ENCODE results near the gene HS6ST2. TPM values are rescaled to one million over a fixed set of nuclear protein-coding genes. Genes with fewer than 3 reads are reported as not detected.

HS6ST2 gene
- total RNA-seq, 1 donor from 2014 or later, result 0.24 TPM

- intact Hi-C loops (cut with DNase I), result no loop called here
- no peak for DNase-seq (ENCODE audit: low spot score)
These were observed 355.7 kb downstream of the HS6ST2 start for GRCh38 chrX:132602701-132603100.

- no peak for DNase-seq (ENCODE audit: low spot score)
- intact Hi-C loops (cut with DNase I), result no loop called here
These were observed 363.4 kb downstream of the HS6ST2 start for GRCh38 chrX:132594999-132595398.

- intact Hi-C loops (cut with DNase I), result no loop called here
- no peak for DNase-seq (ENCODE audit: low spot score)
These were observed 364.3 kb downstream of the HS6ST2 start for GRCh38 chrX:132594129-132594528.

GRCh38 chrX:132592880-132593279, 365.5 kb downstream of the HS6ST2 start:
- intact Hi-C loops (cut with DNase I), result no loop called here
- no peak for DNase-seq (ENCODE audit: low spot score)

- intact Hi-C loops (cut with DNase I), result no loop called here
- no peak for DNase-seq (ENCODE audit: low spot score)
These were observed 366.6 kb downstream of the HS6ST2 start for GRCh38 chrX:132591719-132592275.

- intact Hi-C loops (cut with DNase I), result no loop called here
These were observed 367.9 kb downstream of the HS6ST2 start for GRCh38 chrX:132590350-132591026.

GRCh38 chrX:132584936-132585335, 373.5 kb downstream of the HS6ST2 start:
- intact Hi-C loops (cut with DNase I), result no loop called here

More at GRCh38 chrX:132590350-132591026, 367.9 kb downstream of the HS6ST2 start:
- DNase-seq (ENCODE audit: low spot score), result no peak

GRCh38 chrX:132576939-132577338, 381.5 kb downstream of the HS6ST2 start:
- DNase-seq (ENCODE audit: low spot score), result no peak
- intact Hi-C loops (cut with DNase I), result no loop called here

More at GRCh38 chrX:132584936-132585335, 373.5 kb downstream of the HS6ST2 start:
- DNase-seq (ENCODE audit: low spot score), result no peak

Other genes with a start within 250 kb of the HS6ST2 start
- gene USP26, start 138.5 kb upstream of the HS6ST2 start, total RNA-seq, result not detected

Data from cardiac septum (tissue), 1 donor.